Measurements from ENCODE around the gene UCP3.

Gene UCP3

DNA sequence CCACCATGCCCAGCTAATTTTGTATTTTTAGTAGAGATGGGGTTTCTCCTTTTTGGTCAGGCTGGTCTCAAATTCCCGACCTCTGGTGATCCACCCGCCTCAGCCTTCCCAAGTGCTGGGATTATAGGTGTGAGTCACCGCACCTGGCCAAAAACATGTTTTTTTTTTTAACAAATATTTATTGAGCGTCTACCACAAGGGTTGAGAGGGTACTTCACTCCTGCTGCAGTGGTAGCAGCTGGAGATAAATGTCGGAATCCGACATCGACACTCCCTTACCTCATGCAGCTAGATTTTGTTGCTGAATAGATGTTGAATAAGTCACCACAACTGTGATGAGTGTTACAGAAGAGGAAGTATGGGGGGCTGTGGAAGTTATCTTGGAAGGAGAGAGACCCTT is 57.1 kb downstream of the UCP3 start:
- DNase-seq (ENCODE audit: low read depth), result no peak

DNA sequence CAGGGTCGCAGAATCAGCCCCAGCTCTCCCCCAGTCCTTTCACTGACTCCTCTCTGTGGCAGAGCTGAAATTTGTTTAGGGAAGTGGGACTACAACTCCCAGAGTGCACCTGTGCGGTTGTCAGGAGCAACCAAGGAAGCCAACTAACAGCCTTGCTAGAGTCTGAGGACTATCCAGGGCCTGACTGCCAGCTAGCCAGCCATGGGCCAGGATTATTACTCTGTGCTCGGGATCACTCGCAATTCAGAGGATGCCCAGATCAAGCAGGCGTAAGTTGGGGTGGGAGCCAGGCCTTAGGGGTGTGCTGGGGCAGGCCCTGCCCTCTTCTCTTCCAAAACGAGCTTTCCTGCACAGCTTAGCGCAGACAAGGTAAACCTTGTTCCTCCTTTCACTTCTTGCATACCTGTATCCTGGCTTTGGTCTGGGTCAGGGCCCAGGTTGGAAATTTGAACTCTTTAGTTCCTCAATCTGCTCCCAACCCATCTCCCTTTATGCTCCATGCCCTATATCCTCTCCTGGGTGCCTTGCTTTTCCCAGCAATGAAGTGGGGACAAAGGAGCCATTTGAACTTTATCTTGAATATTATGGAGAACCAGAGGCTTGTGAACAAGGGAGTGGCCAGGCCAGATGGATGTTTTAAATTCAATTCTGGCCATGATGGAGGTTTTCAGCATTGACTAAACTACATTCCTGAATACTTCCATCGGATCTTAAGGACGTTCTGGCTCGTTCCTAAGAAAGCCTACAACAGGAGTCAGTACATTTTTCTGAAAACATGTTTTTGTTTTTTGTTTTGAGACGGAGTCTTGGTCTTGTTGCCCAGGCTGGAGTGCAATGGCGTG is 57.8 kb downstream of the UCP3 start, which contains the start of gene DNAJB13:
Gene DNAJB13, plus strand, starts transcription at position 158 of the 842 bp plus-strand sequence. Its CDS starts 44 bp downstream, at position 202.
- DNase-seq (ENCODE audit: low read depth), result no peak
